ENCODE measurements around the gene AKAP8L. TPM values are rescaled to one million over a fixed set of nuclear protein-coding genes. Genes with fewer than 3 reads are reported as not detected.

Gene AKAP8L
- total and polyA plus RNA-seq, 2 donors from 2014 or later: 44.3 to 122 TPM

DNA sequence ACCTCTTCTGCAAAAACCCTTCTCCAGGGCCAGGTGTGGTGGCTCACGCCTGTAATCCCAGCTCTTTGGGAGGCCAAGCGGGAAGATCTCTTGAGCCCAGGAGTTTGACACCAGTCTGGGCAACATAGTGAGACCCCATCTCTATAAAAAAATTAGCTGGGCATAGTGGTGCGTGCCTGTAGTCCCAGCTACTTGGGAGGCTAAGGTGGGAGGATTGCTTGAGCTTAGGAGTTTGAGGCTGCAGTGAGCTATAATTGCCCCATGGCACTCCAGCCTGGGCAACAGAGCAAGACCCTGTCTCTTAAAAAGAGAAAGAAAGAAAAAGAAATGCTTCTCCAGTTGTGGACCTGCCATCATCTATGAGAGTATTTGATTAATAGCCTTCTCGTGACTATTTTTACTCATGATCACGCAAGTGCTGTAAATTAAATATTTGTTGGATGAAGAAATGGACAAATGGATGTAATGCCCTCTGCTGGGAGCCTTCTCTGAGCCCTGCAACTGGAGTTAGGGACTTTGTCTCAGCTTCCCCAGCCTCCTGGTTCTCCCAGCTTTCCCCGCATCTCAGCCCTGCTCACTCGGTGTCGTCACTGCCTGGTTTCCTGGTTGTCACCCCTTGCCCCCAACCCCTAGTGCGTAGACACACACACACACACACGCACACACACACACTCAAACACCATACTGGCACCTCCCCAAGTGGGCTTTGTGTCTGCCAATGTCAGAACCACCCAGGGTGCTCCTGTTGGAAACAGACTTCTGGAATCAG lies 18.8 kb upstream of the AKAP8L start:
- no peak overlapping the region for H3K4me3 ChIP-seq (ENCODE audit: low read length in 3 of 3)
- TF ChIP-seq, protein P1, sequence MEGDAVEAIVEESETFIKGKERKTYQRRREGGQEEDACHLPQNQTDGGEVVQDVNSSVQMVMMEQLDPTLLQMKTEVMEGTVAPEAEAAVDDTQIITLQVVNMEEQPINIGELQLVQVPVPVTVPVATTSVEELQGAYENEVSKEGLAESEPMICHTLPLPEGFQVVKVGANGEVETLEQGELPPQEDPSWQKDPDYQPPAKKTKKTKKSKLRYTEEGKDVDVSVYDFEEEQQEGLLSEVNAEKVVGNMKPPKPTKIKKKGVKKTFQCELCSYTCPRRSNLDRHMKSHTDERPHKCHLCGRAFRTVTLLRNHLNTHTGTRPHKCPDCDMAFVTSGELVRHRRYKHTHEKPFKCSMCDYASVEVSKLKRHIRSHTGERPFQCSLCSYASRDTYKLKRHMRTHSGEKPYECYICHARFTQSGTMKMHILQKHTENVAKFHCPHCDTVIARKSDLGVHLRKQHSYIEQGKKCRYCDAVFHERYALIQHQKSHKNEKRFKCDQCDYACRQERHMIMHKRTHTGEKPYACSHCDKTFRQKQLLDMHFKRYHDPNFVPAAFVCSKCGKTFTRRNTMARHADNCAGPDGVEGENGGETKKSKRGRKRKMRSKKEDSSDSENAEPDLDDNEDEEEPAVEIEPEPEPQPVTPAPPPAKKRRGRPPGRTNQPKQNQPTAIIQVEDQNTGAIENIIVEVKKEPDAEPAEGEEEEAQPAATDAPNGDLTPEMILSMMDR (IDR thresholded peaks at IDR 0.05; ENCODE audit: borderline replicate concordance, extremely low read depth, insufficient read depth): no peak
- no peak for FAIRE-seq
- H3K9me3 ChIP-seq (ENCODE audit: control insufficient read depth in 2 of 3, insufficient read depth in 1 of 3, low read length in 3 of 3): no peaks in the 10 kb centered on the region
- H3K27me3 ChIP-seq (ENCODE audit: control insufficient read depth, insufficient read depth, low read length): no peaks in the 10 kb centered on the region
- DNase-seq: peak in 1 of 5 donors; percentile 64
- H3K27ac ChIP-seq (ENCODE audit: low read depth in 2 of 2, low read length in 2 of 2): no peak overlapping the region
- H3K9ac ChIP-seq (ENCODE audit: low read length in 3 of 3): no peak overlapping the region
- intact Hi-C loops (cut with DNase I): no loop called here
- peaks cover 0 to 2% (median 0%) of the 10 kb centered on the region in 3 donors for H3K36me3 ChIP-seq (ENCODE audit: control insufficient read depth in 2 of 3, insufficient read depth in 3 of 3, low read length in 3 of 3)
- peaks cover 0 to 4% (median 0%) of the 10 kb centered on the region in 3 donors for H3K4me1 ChIP-seq (ENCODE audit: control insufficient read depth in 2 of 3, insufficient read depth in 2 of 3, low read depth in 1 of 3, low read length in 3 of 3)

DNA sequence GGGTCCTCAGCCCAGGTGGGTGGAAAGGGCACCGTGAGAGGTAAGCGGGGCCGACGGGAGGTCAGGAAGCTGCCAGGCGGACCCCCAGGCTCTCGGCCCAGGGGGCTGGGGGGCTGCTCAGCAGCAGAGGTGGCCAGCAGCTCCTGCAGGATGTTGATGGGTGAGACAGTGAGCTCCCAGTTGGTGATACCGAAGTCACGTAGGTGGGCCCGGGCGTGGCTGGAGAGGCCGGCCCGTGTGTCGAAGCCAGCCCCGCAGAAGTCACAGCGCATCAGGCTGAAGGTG lies 18.0 kb upstream of the AKAP8L start:
- intact Hi-C loops (cut with DNase I): no loop called here

DNA sequence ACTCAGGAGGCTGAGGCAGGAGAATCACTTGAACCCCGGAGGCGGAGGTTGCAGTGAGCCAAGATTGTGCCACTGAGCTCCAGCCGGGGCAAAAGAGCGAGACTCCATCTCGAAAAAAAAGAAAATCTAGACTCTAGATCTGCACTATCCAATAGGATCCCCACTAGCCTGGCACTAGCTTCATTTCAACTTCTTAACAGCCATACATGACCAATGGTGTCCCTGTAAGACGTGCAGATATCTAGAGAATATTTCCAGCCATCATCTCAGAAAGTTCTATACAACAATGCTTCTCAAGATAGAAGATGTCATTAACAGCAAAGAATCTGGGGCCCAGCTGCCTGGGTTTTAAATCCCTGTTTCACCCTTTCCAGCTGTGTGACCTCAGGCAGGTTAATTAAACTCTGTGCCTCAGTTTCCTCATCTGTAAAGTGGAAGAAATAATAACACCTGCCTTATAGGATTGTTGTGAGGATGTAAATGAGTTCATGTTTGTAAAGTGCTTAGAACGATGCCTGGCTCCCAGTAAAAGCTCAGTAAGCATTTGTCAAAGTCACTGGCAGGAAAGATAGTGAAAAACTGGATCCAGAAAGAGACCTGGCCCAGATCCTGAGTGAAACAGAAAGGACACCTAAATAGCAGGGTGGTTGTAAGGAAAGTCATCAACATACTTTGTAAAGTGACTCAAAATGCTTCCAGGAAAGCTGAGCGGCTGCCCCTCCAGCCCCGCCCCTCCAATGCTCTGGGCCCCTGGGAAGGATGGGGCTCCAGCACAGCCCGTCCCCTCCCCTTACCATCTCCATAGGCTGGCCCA lies 17.4 kb upstream of the AKAP8L start:
- intact Hi-C loops (cut with DNase I): no loop called here
- Histone ChIP-seq H3K27ac (ENCODE audit: low read depth in 2 of 2, low read length in 2 of 2) (no peak overlapping the region), H3K9ac (ENCODE audit: low read length in 3 of 3) (no peak overlapping the region), H3K36me3 (ENCODE audit: control insufficient read depth in 2 of 3, insufficient read depth in 3 of 3, low read length in 3 of 3) (peaks cover 0 to 2% (median 0%) of the 10 kb centered on the region in 3 donors), H3K27me3 (ENCODE audit: control insufficient read depth, insufficient read depth, low read length) (no peaks in the 10 kb centered on the region), H3K4me3 (ENCODE audit: low read length in 3 of 3) (no peak overlapping the region), H3K9me3 (ENCODE audit: control insufficient read depth in 2 of 3, insufficient read depth in 1 of 3, low read length in 3 of 3) (no peaks in the 10 kb centered on the region), H3K4me1 (ENCODE audit: control insufficient read depth in 2 of 3, insufficient read depth in 2 of 3, low read depth in 1 of 3, low read length in 3 of 3) (peaks cover 0 to 10% (median 5%) of the 10 kb centered on the region in 3 donors)
- FAIRE-seq (no peak), DNase-seq (no peak)
- TF ChIP-seq, protein P1 (IDR thresholded peaks at IDR 0.05; ENCODE audit: borderline replicate concordance, extremely low read depth, insufficient read depth): no peak

More for the DNA sequence above, 18.0 kb upstream of the AKAP8L start:
- H3K9me3 ChIP-seq (ENCODE audit: control insufficient read depth in 2 of 3, insufficient read depth in 1 of 3, low read length in 3 of 3): no peaks in the 10 kb centered on the region
- H3K4me3 ChIP-seq (ENCODE audit: low read length in 3 of 3): no peak overlapping the region
- FAIRE-seq (no peak), DNase-seq (peak in 1 of 5 donors; percentile 61)
- no peak overlapping the region for H3K9ac ChIP-seq (ENCODE audit: low read length in 3 of 3)
- H3K36me3 ChIP-seq (ENCODE audit: control insufficient read depth in 2 of 3, insufficient read depth in 3 of 3, low read length in 3 of 3): peaks cover 0 to 2% (median 0%) of the 10 kb centered on the region in 3 donors
- no peaks in the 10 kb centered on the region for H3K27me3 ChIP-seq (ENCODE audit: control insufficient read depth, insufficient read depth, low read length)
- no peak overlapping the region for H3K27ac ChIP-seq (ENCODE audit: low read depth in 2 of 2, low read length in 2 of 2)
- peaks cover 0 to 4% (median under 1%) of the 10 kb centered on the region in 3 donors for H3K4me1 ChIP-seq (ENCODE audit: control insufficient read depth in 2 of 3, insufficient read depth in 2 of 3, low read depth in 1 of 3, low read length in 3 of 3)
- TF ChIP-seq, protein P1 (IDR thresholded peaks at IDR 0.05; ENCODE audit: borderline replicate concordance, extremely low read depth, insufficient read depth): no peak
